HepG2 (cell line): Measurements from ENCODE around the gene FAM120AOS. TPM values are rescaled to one million over a fixed set of nuclear protein-coding genes. Genes with fewer than 3 reads are reported as not detected.

ENCODE experiments used
- BORCS8-MEF2B ChIP-seq: sonication (generic); formaldehyde crosslinking; IDR thresholded peaks from 2 replicates; pipeline ENCODE4 v1.8.0; 2022; ENCODE audit warnings: mild to moderate bottlenecking, missing genetic modification reagents
- ISX ChIP-seq: sonication (generic); formaldehyde crosslinking; conservative IDR thresholded peaks from 2 replicates; pipeline ENCODE4 v1.5.0; 2020; ENCODE audit warnings: missing genetic modification reagents
- MAZ ChIP-seq, 2 experiments: sonication (generic) in 1 of 2; formaldehyde crosslinking in 1 of 2; IDR thresholded peaks; 2 replicates each; pipeline versions ENCODE4 v1.5.0 to v1.6.1; 2012 to 2020; ENCODE audit warnings: low read depth in 2 of 2, mild to moderate bottlenecking in 2 of 2, borderline replicate concordance in 1 of 2, improper control_type of control experiment in 1 of 2, low read length in 1 of 2, missing genetic modification reagents in 1 of 2, moderate library complexity in 1 of 2
- NFKB2 ChIP-seq: sonication (generic); formaldehyde crosslinking; IDR thresholded peaks from 2 replicates; pipeline ENCODE4 v1.4.0; 2020; ENCODE audit warnings: missing genetic modification reagents, borderline replicate concordance
- PHF8 ChIP-seq: sonication (generic); formaldehyde crosslinking; IDR thresholded peaks from 2 replicates; pipeline ENCODE4 v1.5.0; 2020; ENCODE audit warnings: missing genetic modification reagents
- SALL1 ChIP-seq: sonication (generic); formaldehyde crosslinking; IDR thresholded peaks from 2 replicates; pipeline ENCODE4 v1.8.0; 2022; ENCODE audit warnings: mild to moderate bottlenecking, missing genetic modification reagents
- ZNF33B ChIP-seq: sonication (generic); formaldehyde crosslinking; IDR thresholded peaks from 2 replicates; pipeline ENCODE4 v1.5.1; 2020; ENCODE audit warnings: mild to moderate bottlenecking, missing genetic modification reagents
- ZNF784 ChIP-seq: sonication (generic); formaldehyde crosslinking; IDR thresholded peaks from 2 replicates; pipeline ENCODE4 v1.5.1; 2020; ENCODE audit warnings: missing genetic modification reagents, mild to moderate bottlenecking, borderline replicate concordance
- polyA plus RNA-seq, 8 experiments: library from polyadenylated mRNA; depleted of rRNA in 3 of 8; stranded (reverse) in 7 of 8; unstranded in 1 of 8; fragments of >200 nt; fragmentation: Illumina TruSeq in 4 of 8; extraction: Trizol in 4 of 8; gene quantifications; 2 replicates each; pipeline versions ENCODE4 v1.2.1 to v1.2.3, GENCODE V29; 2011 to 2016; ENCODE audit warnings: low read depth in 4 of 8, missing spikeins in 1 of 8, mixed read lengths in 1 of 8; ENCODE audit not compliant: insufficient read depth in 1 of 8
- total RNA-seq, 5 experiments: library from RNA; depleted of rRNA; stranded (reverse); fragments of >200 nt; fragmentation: Illumina TruSeq; extraction: Trizol; gene quantifications; 2 replicates each; pipeline ENCODE4 v1.2.3, GENCODE V29; 2016; ENCODE audit warnings: low read depth in 1 of 5
- TF ChIP-seq, protein P1 (sequence below): sonication (generic); formaldehyde crosslinking; IDR thresholded peaks from 2 replicates; pipeline ENCODE4 v1.5.1; 2020; ENCODE audit warnings: mild to moderate bottlenecking, moderate library complexity, missing genetic modification reagents
- TF ChIP-seq, protein P2 (sequence below), 2 experiments: IDR thresholded peaks; 2 replicates each; pipeline ENCODE4 v1.6.1; 2011 to 2012; ENCODE audit warnings: low read length in 2 of 2, borderline replicate concordance in 1 of 2, low read depth in 1 of 2, mild to moderate bottlenecking in 1 of 2, moderate library complexity in 1 of 2

Gene FAM120AOS
- total and polyA plus RNA-seq, 2 of the 13 experiments (the other 11 are each of a cell fraction or from before 2014, with no cell fraction given): 28.2 to 34.6 TPM

GRCh38 chr9:93450945-93451815, 2.2 kb downstream of the FAM120AOS start, which contains the start of gene FAM120A (continued):
- TF ChIP-seq NFKB2 (CRISPR knock-in tag): peak; percentile 88; the same call in 1 of the 2 replicates
- TF ChIP-seq, protein P1, sequence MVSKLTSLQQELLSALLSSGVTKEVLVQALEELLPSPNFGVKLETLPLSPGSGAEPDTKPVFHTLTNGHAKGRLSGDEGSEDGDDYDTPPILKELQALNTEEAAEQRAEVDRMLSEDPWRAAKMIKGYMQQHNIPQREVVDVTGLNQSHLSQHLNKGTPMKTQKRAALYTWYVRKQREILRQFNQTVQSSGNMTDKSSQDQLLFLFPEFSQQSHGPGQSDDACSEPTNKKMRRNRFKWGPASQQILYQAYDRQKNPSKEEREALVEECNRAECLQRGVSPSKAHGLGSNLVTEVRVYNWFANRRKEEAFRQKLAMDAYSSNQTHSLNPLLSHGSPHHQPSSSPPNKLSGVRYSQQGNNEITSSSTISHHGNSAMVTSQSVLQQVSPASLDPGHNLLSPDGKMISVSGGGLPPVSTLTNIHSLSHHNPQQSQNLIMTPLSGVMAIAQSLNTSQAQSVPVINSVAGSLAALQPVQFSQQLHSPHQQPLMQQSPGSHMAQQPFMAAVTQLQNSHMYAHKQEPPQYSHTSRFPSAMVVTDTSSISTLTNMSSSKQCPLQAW (CRISPR knock-in tag): peak; percentile 78
- TF ChIP-seq, protein P2, sequence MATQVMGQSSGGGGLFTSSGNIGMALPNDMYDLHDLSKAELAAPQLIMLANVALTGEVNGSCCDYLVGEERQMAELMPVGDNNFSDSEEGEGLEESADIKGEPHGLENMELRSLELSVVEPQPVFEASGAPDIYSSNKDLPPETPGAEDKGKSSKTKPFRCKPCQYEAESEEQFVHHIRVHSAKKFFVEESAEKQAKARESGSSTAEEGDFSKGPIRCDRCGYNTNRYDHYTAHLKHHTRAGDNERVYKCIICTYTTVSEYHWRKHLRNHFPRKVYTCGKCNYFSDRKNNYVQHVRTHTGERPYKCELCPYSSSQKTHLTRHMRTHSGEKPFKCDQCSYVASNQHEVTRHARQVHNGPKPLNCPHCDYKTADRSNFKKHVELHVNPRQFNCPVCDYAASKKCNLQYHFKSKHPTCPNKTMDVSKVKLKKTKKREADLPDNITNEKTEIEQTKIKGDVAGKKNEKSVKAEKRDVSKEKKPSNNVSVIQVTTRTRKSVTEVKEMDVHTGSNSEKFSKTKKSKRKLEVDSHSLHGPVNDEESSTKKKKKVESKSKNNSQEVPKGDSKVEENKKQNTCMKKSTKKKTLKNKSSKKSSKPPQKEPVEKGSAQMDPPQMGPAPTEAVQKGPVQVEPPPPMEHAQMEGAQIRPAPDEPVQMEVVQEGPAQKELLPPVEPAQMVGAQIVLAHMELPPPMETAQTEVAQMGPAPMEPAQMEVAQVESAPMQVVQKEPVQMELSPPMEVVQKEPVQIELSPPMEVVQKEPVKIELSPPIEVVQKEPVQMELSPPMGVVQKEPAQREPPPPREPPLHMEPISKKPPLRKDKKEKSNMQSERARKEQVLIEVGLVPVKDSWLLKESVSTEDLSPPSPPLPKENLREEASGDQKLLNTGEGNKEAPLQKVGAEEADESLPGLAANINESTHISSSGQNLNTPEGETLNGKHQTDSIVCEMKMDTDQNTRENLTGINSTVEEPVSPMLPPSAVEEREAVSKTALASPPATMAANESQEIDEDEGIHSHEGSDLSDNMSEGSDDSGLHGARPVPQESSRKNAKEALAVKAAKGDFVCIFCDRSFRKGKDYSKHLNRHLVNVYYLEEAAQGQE (IDR thresholded peaks at IDR 0.05; ENCODE audit: borderline replicate concordance in 1 of 2, low read depth in 1 of 2, low read length in 2 of 2): peak in 1 of 2 experiments; percentile 27; a peak in 1 of 4 replicates
- TF ChIP-seq MAZ (IDR thresholded peaks at IDR 0.05; ENCODE audit: borderline replicate concordance, low read depth, low read length): no peak
- TF ChIP-seq MAZ (CRISPR knock-in tag; IDR thresholded peaks at IDR 0.05; ENCODE audit: low read depth): no peak
- peak; percentile 89 for TF ChIP-seq PHF8
- peak; percentile 19; the same call in 1 of the 2 replicates for TF ChIP-seq BORCS8-MEF2B (CRISPR knock-in tag)
- 0 out of 2 replicates have a peak, but pooled peaks have one; percentile 26 for TF ChIP-seq ISX (CRISPR knock-in tag)
- 0 out of 2 replicates have a peak, but pooled peaks have one; percentile 40 for TF ChIP-seq ZNF33B
- TF ChIP-seq SALL1: peak; percentile 60; the same call in 1 of the 2 replicates
- peak; percentile 72; the same call in 1 of the 2 replicates for TF ChIP-seq ZNF784 (CRISPR knock-in tag)
